Head of caudate nucleus (tissue), 42 donors: ENCODE results near the gene L3MBTL4.
"Not testable (repeated sequence)": the region's sequence is repeated elsewhere in the genome, so short reads cannot be mapped to it uniquely, and the experiment has no call there.

ENCODE experiments used
- DNase-seq, 42 donors: peaks; one replicate each; pipeline versions ENCODE4 v3.0.0 to v3.0.0-alpha.2; 2020 to 2021; ENCODE audit warnings: mixed read lengths in 7 of 42
- intact Hi-C: fragments of 100-400 bp; cut with DNase I; formaldehyde crosslinking; loops from one replicate; pipeline ENCODE4 v1.15.0; 2022

L3MBTL4 gene

GRCh38 chr18:6156446-6156845 is 258.3 kb downstream of the L3MBTL4 start:
- no peak for DNase-seq
- intact Hi-C loops = no loop called here

DNA sequence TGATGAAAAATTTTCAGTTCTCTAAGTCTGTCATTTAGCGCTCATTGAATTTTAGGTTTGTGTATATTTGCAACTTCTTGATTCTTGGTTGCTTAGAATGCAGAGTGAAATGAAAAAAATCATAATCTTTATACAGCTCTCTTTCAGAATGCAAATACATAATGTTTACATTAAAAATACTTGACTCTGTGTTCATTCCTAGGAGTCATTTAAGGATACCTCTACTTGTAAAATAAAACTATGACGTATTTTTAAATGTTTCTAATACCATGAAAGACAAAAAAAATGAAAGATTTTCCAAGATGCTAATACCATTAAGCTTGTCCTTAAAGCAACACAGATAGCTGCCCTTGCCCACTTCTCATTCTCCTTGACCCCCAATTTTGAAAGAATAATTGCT is 259.0 kb downstream of the L3MBTL4 start:
- no peak for DNase-seq
- intact Hi-C loops = no loop called here

- intact Hi-C loops = no loop called here
These were observed 264.3 kb downstream of the L3MBTL4 start for GRCh38 chr18:6150430-6150829.

DNA sequence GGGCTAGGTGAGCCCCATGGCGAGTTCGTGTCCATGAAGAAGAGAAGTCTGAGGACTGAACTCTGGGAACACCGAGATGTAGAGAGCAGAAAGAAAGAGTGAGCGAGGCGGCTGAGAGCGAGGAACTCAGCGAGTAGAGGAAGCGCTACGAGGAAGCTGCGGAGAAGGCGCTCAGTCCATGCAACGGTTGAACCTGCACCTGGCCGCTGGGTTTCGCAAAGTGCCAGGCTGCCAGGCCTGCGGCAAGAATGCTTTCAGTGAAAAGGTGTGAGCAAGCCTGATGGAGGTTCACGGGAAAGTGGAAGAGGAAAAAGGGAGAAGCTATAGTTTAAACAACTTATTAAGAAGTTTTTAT is 268.4 kb downstream of the L3MBTL4 start:
- no peak for DNase-seq
- intact Hi-C loops = no loop called here

More at GRCh38 chr18:6150430-6150829, 264.3 kb downstream of the L3MBTL4 start:
- no peak for DNase-seq

GRCh38 chr18:6145645-6146306 is 268.9 kb downstream of the L3MBTL4 start:
- peak in 10 of 42 donors; percentile 3 to 27 (median 12) for DNase-seq
- intact Hi-C loops = no loop called here

DNA sequence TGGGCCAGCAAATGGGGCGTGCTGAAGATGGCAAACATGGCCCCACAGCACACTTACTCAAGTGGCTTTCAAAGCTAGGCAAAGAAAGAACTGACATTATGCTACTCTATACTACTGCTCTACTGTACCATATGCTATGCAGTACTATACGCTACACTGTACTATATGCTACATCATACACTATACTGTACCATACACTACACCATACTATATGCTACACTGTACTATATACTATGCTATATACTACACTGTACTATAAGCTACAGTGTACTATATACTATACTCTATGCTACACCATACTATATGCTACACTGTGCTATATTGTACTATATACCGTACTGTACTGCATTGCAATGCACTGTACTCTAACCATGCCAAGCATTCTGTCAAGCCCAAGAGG is 275.7 kb downstream of the L3MBTL4 start:
- no peak for DNase-seq

DNA sequence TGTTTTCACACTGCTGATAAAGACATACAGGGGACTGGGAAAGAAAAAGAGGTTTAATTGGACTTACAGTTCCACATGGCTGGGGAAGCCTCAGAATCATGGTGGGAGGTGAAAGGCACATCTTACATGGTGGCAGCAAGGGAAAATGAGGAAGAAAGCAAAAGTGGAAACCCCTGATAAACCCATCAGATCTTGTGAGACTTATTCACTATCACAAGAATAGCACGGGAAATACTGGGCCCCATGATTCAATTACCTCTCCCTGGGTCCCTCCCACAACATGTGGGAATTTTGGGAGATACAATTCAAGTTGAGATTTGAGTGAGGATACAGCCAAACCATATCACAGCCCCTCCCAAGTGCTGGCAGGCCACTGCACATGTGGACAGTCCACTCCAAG is 278.8 kb downstream of the L3MBTL4 start:
- DNase-seq, intact Hi-C loops: not testable (repeated sequence)

More for the DNA sequence above, 275.7 kb downstream of the L3MBTL4 start:
- intact Hi-C loops = no loop called here

DNA sequence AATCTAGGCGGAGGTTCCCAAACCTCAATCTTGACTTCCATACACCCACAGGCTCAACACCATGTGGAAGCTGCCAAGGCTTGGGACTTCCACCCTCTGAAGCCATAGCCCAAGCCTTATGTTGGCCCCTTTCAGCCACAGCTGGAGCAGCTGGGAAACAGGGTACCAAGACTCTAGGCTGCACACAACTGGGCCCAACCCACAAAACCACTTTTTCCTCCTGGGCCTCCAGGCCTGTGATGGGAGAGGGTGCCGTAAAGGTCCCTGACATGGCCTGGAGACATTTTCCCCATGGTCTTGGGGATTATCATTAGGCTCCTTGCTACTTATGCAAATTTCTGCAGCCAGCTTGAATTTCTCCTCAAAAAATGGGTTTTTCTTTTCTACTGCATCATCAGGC is 279.7 kb downstream of the L3MBTL4 start:
- intact Hi-C loops, DNase-seq: not testable (repeated sequence)

- no peak for DNase-seq
- intact Hi-C loops = no loop called here
These were observed 281.9 kb downstream of the L3MBTL4 start for GRCh38 chr18:6132751-6133368.

GRCh38 chr18:6120820-6121279 is 293.9 kb downstream of the L3MBTL4 start:
- intact Hi-C loops = no loop called here
- DNase-seq = no peak

DNA sequence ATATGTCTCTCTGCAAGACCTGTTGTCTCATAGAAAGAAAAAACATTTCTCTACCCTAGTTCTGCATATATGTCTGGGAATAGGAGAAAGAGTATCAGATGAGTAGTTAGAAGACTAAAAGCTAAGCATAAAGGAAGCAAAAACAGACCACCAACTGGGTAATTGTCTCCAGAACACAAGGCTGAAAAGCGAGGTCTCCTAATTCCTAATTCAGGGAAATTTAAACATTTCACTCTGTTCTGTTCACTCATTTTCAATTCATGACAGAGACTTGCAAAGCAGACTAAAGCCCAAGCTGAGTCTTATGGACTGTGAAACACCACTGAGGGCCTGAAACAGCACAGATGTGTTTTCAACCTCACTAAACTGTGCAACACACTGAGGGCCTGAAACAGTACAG is 294.9 kb downstream of the L3MBTL4 start:
- intact Hi-C loops = no loop called here

GRCh38 chr18:6118080-6118479 is 296.6 kb downstream of the L3MBTL4 start:
- intact Hi-C loops = no loop called here
- DNase-seq = no peak

More for the DNA sequence above, 294.9 kb downstream of the L3MBTL4 start:
- DNase-seq = no peak

- DNase-seq = no peak
- intact Hi-C loops = no loop called here
These were observed 299.0 kb downstream of the L3MBTL4 start for GRCh38 chr18:6115710-6116109.

GRCh38 chr18:6113650-6114049 is 301.1 kb downstream of the L3MBTL4 start:
- no peak for DNase-seq
- intact Hi-C loops = no loop called here

- no peak for DNase-seq
- intact Hi-C loops = no loop called here
These were observed 303.0 kb downstream of the L3MBTL4 start for GRCh38 chr18:6111726-6112125.

DNA sequence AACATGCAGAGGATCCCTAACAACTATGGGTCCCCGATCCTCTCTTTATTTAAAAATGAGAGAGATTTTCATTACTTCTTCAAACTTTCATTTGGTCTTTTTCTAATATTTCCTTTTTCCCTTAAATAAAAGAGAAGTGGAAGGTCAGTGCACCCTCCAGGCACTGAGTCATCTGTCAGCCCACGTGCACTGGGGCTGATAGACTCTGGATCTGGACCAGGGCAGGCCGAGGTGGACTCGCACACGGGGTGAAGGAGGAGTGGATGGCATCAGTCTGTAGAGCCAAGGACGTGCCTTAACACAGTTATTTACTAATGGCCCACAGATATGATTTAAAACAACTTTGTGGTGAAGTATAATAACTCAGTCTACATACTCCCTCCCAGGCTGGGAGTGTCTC is 305.0 kb downstream of the L3MBTL4 start:
- DNase-seq = peak in 12 of 42 donors; percentile 6 to 51 (median 22)
- intact Hi-C loops = no loop called here

DNA sequence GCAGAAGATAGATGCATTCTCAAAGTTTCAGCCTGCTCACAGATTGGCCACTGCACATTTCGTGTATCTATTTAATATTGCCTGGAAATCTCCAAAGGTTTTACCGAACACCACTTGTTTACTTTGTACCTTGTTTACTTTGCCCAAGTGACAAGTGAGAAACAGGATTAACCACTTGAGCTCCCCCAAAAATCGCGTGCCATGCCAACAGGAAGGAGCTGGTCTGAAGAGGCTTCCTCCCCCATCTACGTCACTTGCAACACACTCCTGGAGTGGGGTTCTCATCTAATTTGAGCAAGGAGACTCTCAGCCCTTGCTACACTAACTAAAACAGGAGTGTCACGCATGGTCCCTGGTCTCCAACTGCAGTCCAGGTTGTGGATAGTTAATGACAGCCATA is 306.9 kb downstream of the L3MBTL4 start:
- DNase-seq = no peak
- intact Hi-C loops = no loop called here

GRCh38 chr18:6106091-6106685 is 308.5 kb downstream of the L3MBTL4 start:
- intact Hi-C loops = no loop called here

GRCh38 chr18:6103741-6104140 is 311.0 kb downstream of the L3MBTL4 start:
- intact Hi-C loops = no loop called here
- DNase-seq = no peak

More at GRCh38 chr18:6106091-6106685, 308.5 kb downstream of the L3MBTL4 start:
- DNase-seq = no peak

GRCh38 chr18:6096730-6097129 is 318.0 kb downstream of the L3MBTL4 start:
- intact Hi-C loops = no loop called here

GRCh38 chr18:6088432-6088831 is 326.3 kb downstream of the L3MBTL4 start:
- no peak for DNase-seq
- intact Hi-C loops = no loop called here

More at GRCh38 chr18:6096730-6097129, 318.0 kb downstream of the L3MBTL4 start:
- no peak for DNase-seq
